ENCODE results near the gene SORCS2.

SORCS2 gene

GRCh38 chr4:7310451-7310850 lies 118.1 kb downstream of the SORCS2 start:
- no peak for TF ChIP-seq YY1 (IDR thresholded peaks at IDR 0.05; ENCODE audit: low read depth)
- no peak for TF ChIP-seq NFIC (IDR thresholded peaks at IDR 0.05)
- no peak for TF ChIP-seq CEBPB (IDR thresholded peaks at IDR 0.05)
- no peak for TF ChIP-seq FOXM1 (IDR thresholded peaks at IDR 0.05; ENCODE audit: borderline replicate concordance, low read depth)
- no peak for TF ChIP-seq TCF12 (IDR thresholded peaks at IDR 0.05; ENCODE audit: low read depth)
- TF ChIP-seq CREB1 (IDR thresholded peaks at IDR 0.05; ENCODE audit: low read depth) = no peak
- no peak for TF ChIP-seq USF1 (IDR thresholded peaks at IDR 0.05)
- TF ChIP-seq REST (IDR thresholded peaks at IDR 0.05; ENCODE audit: low read depth) = no peak
- TF ChIP-seq MAX (IDR thresholded peaks at IDR 0.05) = no peak
- TF ChIP-seq EP300 (IDR thresholded peaks at IDR 0.05; ENCODE audit: borderline replicate concordance) = no peak
- no peak for TF ChIP-seq ZBTB7A (IDR thresholded peaks at IDR 0.05; ENCODE audit: low read depth)
- TF ChIP-seq EGR1 (IDR thresholded peaks at IDR 0.05) = no peak
- no peak for TF ChIP-seq RAD21 (IDR thresholded peaks at IDR 0.05; ENCODE audit: low read depth)
- TF ChIP-seq TAF1 (IDR thresholded peaks at IDR 0.05; ENCODE audit: low read depth) = no peak
- no peak for TF ChIP-seq TEAD4 (IDR thresholded peaks at IDR 0.05)

- TF ChIP-seq FOXM1 (IDR thresholded peaks at IDR 0.05; ENCODE audit: borderline replicate concordance, low read depth) (no peak), CEBPB (IDR thresholded peaks at IDR 0.05) (no peak), RAD21 (IDR thresholded peaks at IDR 0.05; ENCODE audit: low read depth) (no peak), YY1 (IDR thresholded peaks at IDR 0.05; ENCODE audit: low read depth) (no peak), CREB1 (IDR thresholded peaks at IDR 0.05; ENCODE audit: low read depth) (no peak), TEAD4 (IDR thresholded peaks at IDR 0.05) (no peak), USF1 (IDR thresholded peaks at IDR 0.05) (no peak), MAX (IDR thresholded peaks at IDR 0.05) (no peak), EP300 (IDR thresholded peaks at IDR 0.05; ENCODE audit: borderline replicate concordance) (no peak), REST (IDR thresholded peaks at IDR 0.05; ENCODE audit: low read depth) (no peak), TAF1 (IDR thresholded peaks at IDR 0.05; ENCODE audit: low read depth) (no peak), TCF12 (IDR thresholded peaks at IDR 0.05; ENCODE audit: low read depth) (no peak), NFIC (IDR thresholded peaks at IDR 0.05) (no peak), ZBTB7A (IDR thresholded peaks at IDR 0.05; ENCODE audit: low read depth) (no peak), EGR1 (IDR thresholded peaks at IDR 0.05) (no peak)
These were observed 118.9 kb downstream of the SORCS2 start for GRCh38 chr4:7311205-7311604.

GRCh38 chr4:7312691-7313090 lies 120.4 kb downstream of the SORCS2 start:
- TF ChIP-seq CEBPB (IDR thresholded peaks at IDR 0.05) (no peak), YY1 (IDR thresholded peaks at IDR 0.05; ENCODE audit: low read depth) (no peak), FOXM1 (IDR thresholded peaks at IDR 0.05; ENCODE audit: borderline replicate concordance, low read depth) (no peak), EGR1 (IDR thresholded peaks at IDR 0.05) (no peak), EP300 (IDR thresholded peaks at IDR 0.05; ENCODE audit: borderline replicate concordance) (no peak), MAX (IDR thresholded peaks at IDR 0.05) (no peak), REST (IDR thresholded peaks at IDR 0.05; ENCODE audit: low read depth) (no peak), TAF1 (IDR thresholded peaks at IDR 0.05; ENCODE audit: low read depth) (no peak), CREB1 (IDR thresholded peaks at IDR 0.05; ENCODE audit: low read depth) (no peak), ZBTB7A (IDR thresholded peaks at IDR 0.05; ENCODE audit: low read depth) (no peak), NFIC (IDR thresholded peaks at IDR 0.05) (no peak), TCF12 (IDR thresholded peaks at IDR 0.05; ENCODE audit: low read depth) (no peak), RAD21 (IDR thresholded peaks at IDR 0.05; ENCODE audit: low read depth) (no peak), TEAD4 (IDR thresholded peaks at IDR 0.05) (no peak), USF1 (IDR thresholded peaks at IDR 0.05) (no peak)

All from Ishikawa (cell line).